Liver (tissue), 9 donors: ENCODE results near the gene KRR1. TPM values are rescaled to one million over a fixed set of nuclear protein-coding genes. Genes with fewer than 3 reads are reported as not detected.

Source experiments
- DNase-seq: peaks from one replicate; pipeline ENCODE4 v3.0.0-alpha.2; 2017; ENCODE audit warnings: low spot score
- H3K27ac ChIP-seq, 2 donors: one replicate each; pipeline ENCODE4 v1.7.0; 2013; ENCODE audit warnings: inconsistent platforms in 2 of 2, low read length in 2 of 2, control low read depth in 1 of 2, low read depth in 1 of 2, mild to moderate bottlenecking in 1 of 2
- H3K27me3 ChIP-seq, 4 donors: one replicate each; pipeline versions ENCODE4 v1.6.1 to v1.7.0; 2013; ENCODE audit warnings: low read length in 3 of 4, inconsistent platforms in 1 of 4, mild to moderate bottlenecking in 1 of 4, moderate library complexity in 1 of 4; ENCODE audit not compliant: control insufficient read depth in 4 of 4, insufficient read depth in 4 of 4
- H3K36me3 ChIP-seq, 4 donors: one replicate each; pipeline versions ENCODE4 v1.6.1 to v1.7.0; 2013; ENCODE audit warnings: low read length in 3 of 4, mild to moderate bottlenecking in 3 of 4, low read depth in 1 of 4, moderate library complexity in 1 of 4; ENCODE audit not compliant: control insufficient read depth in 4 of 4, insufficient read depth in 3 of 4
- H3K4me1 ChIP-seq, 4 donors: one replicate each; pipeline versions ENCODE4 v1.6.1 to v1.7.0; 2013; ENCODE audit warnings: low read length in 3 of 4, mild to moderate bottlenecking in 3 of 4, moderate library complexity in 1 of 4; ENCODE audit not compliant: control insufficient read depth in 4 of 4, insufficient read depth in 4 of 4
- H3K4me3 ChIP-seq, 3 donors: one replicate each; pipeline versions ENCODE4 v1.6.1 to v1.7.0; 2013; ENCODE audit warnings: low read length in 3 of 3, control low read depth in 1 of 3, low read depth in 1 of 3, mild to moderate bottlenecking in 1 of 3
- H3K9ac ChIP-seq, 2 donors: one replicate each; pipeline ENCODE4 v1.7.0; 2013; ENCODE audit warnings: low read length in 2 of 2, mild to moderate bottlenecking in 2 of 2, moderate library complexity in 2 of 2, control low read depth in 1 of 2, low read depth in 1 of 2
- H3K9me3 ChIP-seq, 4 donors: one replicate each; pipeline versions ENCODE4 v1.6.1 to v1.7.0; 2013; ENCODE audit warnings: low read length in 3 of 4; ENCODE audit not compliant: control insufficient read depth in 4 of 4
- ATF3 ChIP-seq: IDR thresholded peaks from 2 replicates; pipeline ENCODE4 v1.6.1; 2016; ENCODE audit warnings: antibody characterized with exemption
- EGR1 ChIP-seq, 2 donors: IDR thresholded peaks; 2 replicates each; pipeline ENCODE4 v1.6.1; 2016 to 2018; ENCODE audit warnings: antibody characterized with exemption in 2 of 2, low read depth in 2 of 2
- FOXA1 ChIP-seq: IDR thresholded peaks from 2 replicates; pipeline ENCODE4 v1.6.1; 2016; ENCODE audit warnings: antibody characterized with exemption
- FOXA2 ChIP-seq: IDR thresholded peaks from 2 replicates; pipeline ENCODE4 v1.6.1; 2016; ENCODE audit warnings: antibody characterized with exemption
- GABPA ChIP-seq, 2 donors: IDR thresholded peaks in 1 of 2; conservative IDR thresholded peaks in 1 of 2; 2 replicates each; pipeline ENCODE4 v1.6.1; 2016; ENCODE audit warnings: antibody characterized with exemption in 2 of 2, mild to moderate bottlenecking in 1 of 2, moderate library complexity in 1 of 2
- HNF4G ChIP-seq: IDR thresholded peaks from 2 replicates; pipeline ENCODE4 v1.6.1; 2016; ENCODE audit warnings: antibody characterized with exemption
- JUND ChIP-seq, 2 donors: IDR thresholded peaks; 2 replicates each; pipeline ENCODE4 v1.6.1; 2016; ENCODE audit warnings: antibody characterized with exemption in 2 of 2
- MAX ChIP-seq: IDR thresholded peaks from 2 replicates; pipeline ENCODE4 v1.6.1; 2016; ENCODE audit warnings: antibody characterized with exemption
- NR2F2 ChIP-seq: IDR thresholded peaks from 2 replicates; pipeline ENCODE4 v1.6.1; 2016; ENCODE audit warnings: antibody characterized with exemption
- RAD21 ChIP-seq, 2 donors: IDR thresholded peaks; 2 replicates each; pipeline ENCODE4 v1.6.1; 2016; ENCODE audit warnings: antibody characterized with exemption in 2 of 2, mild to moderate bottlenecking in 2 of 2
- REST ChIP-seq: IDR thresholded peaks from 2 replicates; pipeline ENCODE4 v1.6.1; 2016; ENCODE audit warnings: antibody characterized with exemption, mild to moderate bottlenecking
- RXRA ChIP-seq, 2 donors: IDR thresholded peaks; 2 replicates each; pipeline ENCODE4 v1.6.1; 2017 to 2018; ENCODE audit warnings: antibody characterized with exemption in 2 of 2, mild to moderate bottlenecking in 1 of 2
- SP1 ChIP-seq: IDR thresholded peaks from 2 replicates; pipeline ENCODE4 v1.6.1; 2018; ENCODE audit warnings: antibody characterized with exemption, mild to moderate bottlenecking
- YY1 ChIP-seq: IDR thresholded peaks from 2 replicates; pipeline ENCODE4 v1.6.1; 2016; ENCODE audit warnings: antibody characterized with exemption, mild to moderate bottlenecking
- ZBTB33 ChIP-seq: IDR thresholded peaks from 2 replicates; pipeline ENCODE4 v1.6.1; 2016; ENCODE audit warnings: antibody characterized with exemption
- WGBS: extraction: QIAGEN DNeasy Blood & Tissue Kit; methylation state at CpG from one replicate; pipeline ENCODE4 v1.1.7; 2013; 5-methylcytosine and 5-hydroxymethylcytosine counted together
- polyA plus RNA-seq, 2 donors: library from polyadenylated mRNA; stranded (reverse) in 1 of 2; unstranded in 1 of 2; fragments of 200-250 nt in 1 of 2; fragments of >200 nt in 1 of 2; fragmentation: Nextera tagmentation in 1 of 2; extraction: Ambion mirVana in 1 of 2; gene quantifications; one replicate each; pipeline versions ENCODE4 v1.2.1 to v1.2.3, GENCODE V29; 2013 to 2015
- total RNA-seq, 2 donors: library from RNA; depleted of rRNA; stranded (reverse); fragments of >200 nt; gene quantifications; one replicate each; pipeline ENCODE4 v1.2.3, GENCODE V29; 2014
- donor health status: healthy.
- donor health status: healthy.
- donor health status: healthy.
- donor health status: healthy.
- donor health status: healthy.

Gene KRR1
- total and polyA plus RNA-seq, 4 donors, result 9.9 to 19.8 (median 14.9) TPM

- WGBS, result 78% methylated on average over 2 of the region's 2 CpGs
Measured at GRCh38 chr12:75477137-75477536, 34.3 kb downstream of the KRR1 start.

GRCh38 chr12:75476071-75476470 is 35.3 kb downstream of the KRR1 start:
- no peak for TF ChIP-seq ATF3
- TF ChIP-seq JUND (IDR thresholded peaks at IDR 0.05), result no peak
- H3K4me3 ChIP-seq, result no peak overlapping the region
- H3K4me1 ChIP-seq, result peaks cover 0 to 7% (median 0%) of the 10 kb centered on the region in 4 donors
- no peaks in the 10 kb centered on the region for H3K36me3 ChIP-seq
- no peaks in the 10 kb centered on the region for H3K27me3 ChIP-seq
- WGBS, result 93% methylated on average over 1 of the region's 1 CpG
- no peak for DNase-seq
- no peaks in the 10 kb centered on the region for H3K9me3 ChIP-seq
- no peak overlapping the region for H3K27ac ChIP-seq
- H3K9ac ChIP-seq, result no peak overlapping the region

More at GRCh38 chr12:75477137-75477536, 34.3 kb downstream of the KRR1 start:
- no peaks in the 10 kb centered on the region for H3K36me3 ChIP-seq
- H3K9ac ChIP-seq, result no peak overlapping the region
- H3K27ac ChIP-seq, result no peak overlapping the region
- H3K27me3 ChIP-seq, result no peaks in the 10 kb centered on the region
- DNase-seq, result no peak
- TF ChIP-seq ATF3 (no peak), ZBTB33 (no peak), YY1 (no peak), GABPA (IDR thresholded peaks at IDR 0.05 in 1 of 2, conservative IDR thresholded peaks at IDR 0.05 in 1 of 2) (no peak), RXRA (IDR thresholded peaks at IDR 0.05) (no peak), FOXA1 (no peak), RAD21 (IDR thresholded peaks at IDR 0.05) (no peak), EGR1 (IDR thresholded peaks at IDR 0.05; ENCODE audit: low read depth in 2 of 2) (no peak), SP1 (no peak), HNF4G (no peak), FOXA2 (no peak), MAX (no peak), NR2F2 (no peak), REST (no peak)
- H3K4me1 ChIP-seq, result peaks cover 0 to 7% (median 0%) of the 10 kb centered on the region in 4 donors
- H3K4me3 ChIP-seq, result no peak overlapping the region
- no peaks in the 10 kb centered on the region for H3K9me3 ChIP-seq
